Endothelial cell of umbilical vein (primary cell): ENCODE measurements around the gene BCL2A1. TPM values are rescaled to one million over a fixed set of nuclear protein-coding genes. Genes with fewer than 3 reads are reported as not detected.

Experiments
- BruUV-seq: library from RNA; stranded (reverse); fragments of 400-500 nt; replicated peaks from 2 replicates; lab custom pipeline; 2021; lab: Mats Ljungman, UMichigan
- CTCF ChIA-PET: fragments of 300-600, 350-600 bp; sonication (Branson Sonifier 250); formaldehyde crosslinking; loops from one replicate; lab custom pipeline; 2021; ENCODE audit warnings: antibody characterized with exemption, inconsistent platforms; lab: Charles Lee
- POLR2A ChIA-PET: fragments of 300-600, 350-600 bp; sonication (Branson Sonifier 250); formaldehyde crosslinking; loops from one replicate; lab custom pipeline; 2021; ENCODE audit warnings: antibody characterized with exemption, inconsistent platforms; lab: Charles Lee
- DNase-seq: peaks from one replicate; pipeline ENCODE4 v3.0.0-alpha.2; 2011; ENCODE audit warnings: low read depth, low spot score
- FAIRE-seq: peaks from 2 replicates; lab custom pipeline; 2011; peaks lifted over from hg19 to GRCh38; lab: Jason Lieb, UNC
- H2AFZ ChIP-seq: 2 replicates; pipeline ENCODE4 v1.6.0; 2012; ENCODE audit warnings: low read depth, low read length, control low read depth, inconsistent platforms
- H3K27ac ChIP-seq: 2 replicates; pipeline ENCODE4 v1.5.1; 2011; ENCODE audit warnings: low read depth, mild to moderate bottlenecking, control low read depth, low read length, moderate library complexity; ENCODE audit not compliant: insufficient read depth
- H3K27me3 ChIP-seq, 2 experiments: 2 replicates each; pipeline versions ENCODE4 v1.6.0 to v1.6.1; 2011; ENCODE audit warnings: low read length in 2 of 2, mixed read lengths in 1 of 2; ENCODE audit not compliant: control insufficient read depth in 2 of 2, insufficient read depth in 2 of 2
- H3K36me3 ChIP-seq, 2 experiments: 2 replicates in 1 of 2; 3 replicates in 1 of 2; pipeline ENCODE4 v1.5.1; 2011; ENCODE audit warnings: low read length in 2 of 2, mild to moderate bottlenecking in 1 of 2, moderate library complexity in 1 of 2; ENCODE audit not compliant: control insufficient read depth in 2 of 2, insufficient read depth in 2 of 2; ENCODE audit errors: extremely low read depth in 1 of 2
- H3K4me1 ChIP-seq: 3 replicates; pipeline ENCODE4 v1.5.1; 2011; ENCODE audit warnings: mild to moderate bottlenecking, low read length; ENCODE audit not compliant: control insufficient read depth, insufficient read depth; ENCODE audit errors: extremely low read depth
- H3K4me2 ChIP-seq: 2 replicates; pipeline ENCODE4 v1.6.1; 2011; ENCODE audit warnings: low read length, control low read depth, mixed read lengths; ENCODE audit not compliant: insufficient read depth
- H3K4me3 ChIP-seq, 3 experiments: fragments of 200-600 bp in 1 of 3; sonication (generic), shearing (Covaris generic) in 1 of 3; replicated peaks in 1 of 3; 2 replicates each; pipeline ENCODE4 v1.5.1; 2011 to 2016; ENCODE audit warnings: control low read depth in 3 of 3, low read length in 3 of 3, mild to moderate bottlenecking in 2 of 3, inconsistent platforms in 1 of 3, low read depth in 1 of 3, moderate library complexity in 1 of 3; ENCODE audit not compliant: insufficient read depth in 1 of 3
- H3K79me2 ChIP-seq: 2 replicates; pipeline ENCODE4 v1.6.0; 2012; ENCODE audit warnings: low read length, inconsistent platforms; ENCODE audit not compliant: control insufficient read depth, insufficient read depth
- H3K9ac ChIP-seq: replicated peaks from 2 replicates; pipeline ENCODE3; 2011; ENCODE audit warnings: low read length, control low read depth; ENCODE audit not compliant: insufficient read depth; ENCODE audit errors: extremely low read depth
- H3K9me1 ChIP-seq: replicated peaks from 3 replicates; pipeline ENCODE4 v1.6.0; 2011; ENCODE audit warnings: mild to moderate bottlenecking, low read length; ENCODE audit not compliant: control insufficient read depth, insufficient read depth; ENCODE audit errors: extremely low read depth
- H3K9me3 ChIP-seq: replicated peaks from 2 replicates; pipeline ENCODE4 v1.5.1; 2012; ENCODE audit warnings: low read length, inconsistent platforms; ENCODE audit not compliant: control insufficient read depth, insufficient read depth
- H4K20me1 ChIP-seq: replicated peaks from 2 replicates; pipeline ENCODE3; 2011; ENCODE audit warnings: mild to moderate bottlenecking, low read length; ENCODE audit not compliant: control insufficient read depth, insufficient read depth; ENCODE audit errors: extremely low read depth
- EZH2 ChIP-seq: IDR thresholded peaks from 2 replicates; pipeline ENCODE4 v1.6.1; 2012; ENCODE audit warnings: borderline replicate concordance, low read depth, mild to moderate bottlenecking, moderate library complexity, low read length, inconsistent platforms; ENCODE audit not compliant: severe bottlenecking
- FOS ChIP-seq: IDR thresholded peaks from 2 replicates; pipeline ENCODE4 v1.6.1; 2011; ENCODE audit warnings: mild to moderate bottlenecking, low read length, moderate library complexity, borderline replicate concordance; ENCODE audit not compliant: insufficient read depth
- GATA2 ChIP-seq: IDR thresholded peaks from 2 replicates; pipeline ENCODE4 v1.7.0; 2011; ENCODE audit warnings: low read depth, mild to moderate bottlenecking, moderate library complexity, mixed read lengths, low read length; ENCODE audit not compliant: insufficient read length, insufficient read depth
- JUN ChIP-seq: IDR thresholded peaks from 2 replicates; pipeline ENCODE4 v1.6.1; 2011; ENCODE audit warnings: borderline replicate concordance, low read depth; ENCODE audit not compliant: insufficient read length, insufficient read depth
- MAX ChIP-seq: IDR thresholded peaks from 2 replicates; pipeline ENCODE4 v1.6.1; 2011; ENCODE audit not compliant: insufficient read depth, insufficient read length
- MYC ChIP-seq: IDR thresholded peaks from one replicate; pipeline ENCODE4 v1.6.1; 2011; ENCODE audit warnings: mild to moderate bottlenecking, low read depth, low read length
- POLR2A ChIP-seq: IDR thresholded peaks from 2 replicates; pipeline ENCODE4 v1.6.1; 2012; ENCODE audit warnings: low read depth, mild to moderate bottlenecking, control low read depth, low read length
- POLR2AphosphoS5 ChIP-seq: IDR thresholded peaks from 2 replicates; pipeline ENCODE4 v1.6.1; 2012; ENCODE audit warnings: low read depth, mild to moderate bottlenecking, control low read depth, low read length, moderate library complexity; ENCODE audit not compliant: insufficient read depth
- dilution Hi-C: fragments of 300-500 bp; cut with MboI; formaldehyde crosslinking; loops from one replicate; pipeline ENCODE4 v1.15.0; 2019; ENCODE audit warnings: low sequenced_read_pairs; ENCODE audit not compliant: extremely low pct_ligation_motif_present
- intact Hi-C: fragments of 100-400 bp; cut with micrococcal nuclease; formaldehyde crosslinking; loops from one replicate; pipeline ENCODE4 v1.10.0; 2022
- polyA plus RNA-seq, 4 experiments: library from polyadenylated mRNA; depleted of rRNA in 3 of 4; stranded (reverse) in 3 of 4; unstranded in 1 of 4; fragments of >200 nt; gene quantifications; 2 replicates each; pipeline versions ENCODE4 v1.2.1 to v1.2.3, GENCODE V29; 2011 to 2012; ENCODE audit warnings: missing spikeins in 1 of 4
- total RNA-seq: library from RNA; stranded (reverse); gene quantifications from 2 replicates; pipeline ENCODE4 v1.2.3, GENCODE V29; 2021
- TF ChIP-seq, protein P1 (sequence below), 2 donors: IDR thresholded peaks; 1 replicate in 1 of 2; 2 replicates in 1 of 2; pipeline ENCODE4 v1.5.1; 2011; ENCODE audit warnings: low read length in 2 of 2, mild to moderate bottlenecking in 2 of 2, moderate library complexity in 2 of 2, control low read depth in 1 of 2, inconsistent platforms in 1 of 2, low read depth in 1 of 2; ENCODE audit not compliant: insufficient read depth in 1 of 2; ENCODE audit errors: extremely low read depth in 1 of 2

BCL2A1 gene
- total and polyA plus RNA-seq, 2 donors (not counting 3 experiments of a cell fraction or from before 2014, with no cell fraction given) = not detected

GRCh38 chr15:79914728-79915127 lies 56.3 kb downstream of the BCL2A1 start:
- no peak for DNase-seq
- Histone ChIP-seq H3K9ac (no peak overlapping the region), H2AFZ (no peak overlapping the region), H3K27ac (no peak overlapping the region), H3K9me3 (no peaks in the 10 kb centered on the region), H3K9me1 (no peaks in the 10 kb centered on the region), H3K36me3 (no peaks in the 10 kb centered on the region), H3K79me2 (no peaks in the 10 kb centered on the region), H4K20me1 (no peaks in the 10 kb centered on the region), H3K4me2 (no peak overlapping the region), H3K4me1 (no peaks in the 10 kb centered on the region), H3K4me3 (no peak overlapping the region), H3K27me3 (no peaks in the 10 kb centered on the region)
- BruUV-seq = no TSS peak
- intact Hi-C loops (no loop called here), dilution Hi-C loops (no loop called here)
- no peak for FAIRE-seq
- TF ChIP-seq, protein P1, sequence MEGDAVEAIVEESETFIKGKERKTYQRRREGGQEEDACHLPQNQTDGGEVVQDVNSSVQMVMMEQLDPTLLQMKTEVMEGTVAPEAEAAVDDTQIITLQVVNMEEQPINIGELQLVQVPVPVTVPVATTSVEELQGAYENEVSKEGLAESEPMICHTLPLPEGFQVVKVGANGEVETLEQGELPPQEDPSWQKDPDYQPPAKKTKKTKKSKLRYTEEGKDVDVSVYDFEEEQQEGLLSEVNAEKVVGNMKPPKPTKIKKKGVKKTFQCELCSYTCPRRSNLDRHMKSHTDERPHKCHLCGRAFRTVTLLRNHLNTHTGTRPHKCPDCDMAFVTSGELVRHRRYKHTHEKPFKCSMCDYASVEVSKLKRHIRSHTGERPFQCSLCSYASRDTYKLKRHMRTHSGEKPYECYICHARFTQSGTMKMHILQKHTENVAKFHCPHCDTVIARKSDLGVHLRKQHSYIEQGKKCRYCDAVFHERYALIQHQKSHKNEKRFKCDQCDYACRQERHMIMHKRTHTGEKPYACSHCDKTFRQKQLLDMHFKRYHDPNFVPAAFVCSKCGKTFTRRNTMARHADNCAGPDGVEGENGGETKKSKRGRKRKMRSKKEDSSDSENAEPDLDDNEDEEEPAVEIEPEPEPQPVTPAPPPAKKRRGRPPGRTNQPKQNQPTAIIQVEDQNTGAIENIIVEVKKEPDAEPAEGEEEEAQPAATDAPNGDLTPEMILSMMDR (IDR thresholded peaks at IDR 0.05; ENCODE audit: extremely low read depth in 1 of 2, insufficient read depth in 1 of 2, low read depth in 1 of 2, low read length in 2 of 2) = no peak
- TF ChIP-seq GATA2 (no peak), POLR2AphosphoS5 (no peak), MYC (no peak), POLR2A (no peak), FOS (no peak), MAX (no peak), EZH2 (no peak), JUN (no peak)
- ChIA-PET CTCF (no interaction called here), POLR2A (no interaction called here)

Other genes with a start within 250 kb of the BCL2A1 start
- gene MTHFS, start 74.2 kb downstream of the BCL2A1 start, total RNA-seq = 9.9 and 15.7 TPM in 2 replicates
- gene MTHFS, start 74.2 kb downstream of the BCL2A1 start, polyA plus RNA-seq = 7.4 and 9.3 TPM in 2 replicates
- gene ZFAND6, start 88.5 kb upstream of the BCL2A1 start, total RNA-seq = 50.3 and 53.0 TPM in 2 replicates
- gene ZFAND6, start 88.5 kb upstream of the BCL2A1 start, polyA plus RNA-seq = 97.9 and 98.9 TPM in 2 replicates
- gene FAH, start 181.8 kb upstream of the BCL2A1 start, total RNA-seq = 18.2 and 18.9 TPM in 2 replicates
- 18.7 TPM in 2 replicates for gene FAH, start 181.8 kb upstream of the BCL2A1 start, polyA plus RNA-seq